GM12878 (cell line): ENCODE results near the gene ZNF85. TPM values are rescaled to one million over a fixed set of nuclear protein-coding genes. Genes with fewer than 3 reads are reported as not detected.

Experiments used
- ATAC-seq: fragments of 200-7000 bp; cut with Tn5 transposase; 3 replicates; pipeline ENCODE4 v1.9.1; 2020; ENCODE audit warnings: mild to moderate bottlenecking, moderate library complexity
- BruUV-seq: library from RNA; stranded (reverse); fragments of 400-500 nt; replicated peaks from 2 replicates; lab custom pipeline; 2021; lab: Mats Ljungman, UMichigan
- CTCF ChIA-PET: fragments of 300-600 bp; sonication (Branson Sonifier 250); formaldehyde crosslinking; extraction: SDS; loops from one replicate; lab custom pipeline; 2021; ENCODE audit warnings: inconsistent platforms; lab: Yijun Ruan, JAX
- POLR2A ChIA-PET: fragments of 350-600 bp; formaldehyde crosslinking; extraction: SDS; loops from one replicate; lab custom pipeline; 2021; ENCODE audit warnings: inconsistent platforms; lab: Charles Lee
- RAD21 ChIA-PET: fragments of 300-600 bp; sonication (Branson Sonifier 250); formaldehyde crosslinking; loops from one replicate; lab custom pipeline; 2023; ENCODE audit warnings: antibody characterized with exemption; ENCODE audit not compliant: unreplicated experiment; lab: Charles Lee
- SMC1A ChIA-PET: fragments of 300-600 bp; sonication (Branson Sonifier 250); formaldehyde crosslinking; loops from one replicate; lab custom pipeline; 2023; ENCODE audit not compliant: unreplicated experiment, uncharacterized antibody; lab: Charles Lee
- DNase-seq: peaks from one replicate; pipeline ENCODE4 v3.0.0-alpha.2; 2011; ENCODE audit warnings: low read depth, low spot score
- FAIRE-seq: peaks from 3 replicates; lab custom pipeline; 2011; peaks lifted over from hg19 to GRCh38; lab: Jason Lieb, UNC
- H2AFZ ChIP-seq: 2 replicates; pipeline ENCODE4 v1.6.0; 2011; ENCODE audit warnings: low read depth, low read length, control low read depth; ENCODE audit not compliant: control insufficient read depth
- H3K27ac ChIP-seq: 2 replicates; pipeline ENCODE4 v1.5.1; 2011; ENCODE audit warnings: control low read depth; ENCODE audit not compliant: control insufficient read depth, insufficient read depth
- H3K27me3 ChIP-seq, 2 experiments: replicated peaks in 1 of 2; 2 replicates each; pipeline versions ENCODE4 v1.6.0 to v1.6.1; 2011; ENCODE audit warnings: low read length in 1 of 2; ENCODE audit not compliant: control insufficient read depth in 2 of 2, insufficient read depth in 2 of 2
- H3K36me3 ChIP-seq, 2 experiments: 2 replicates each; pipeline ENCODE4 v1.5.1; 2011; ENCODE audit warnings: low read length in 1 of 2; ENCODE audit not compliant: control insufficient read depth in 2 of 2, insufficient read depth in 2 of 2
- H3K4me1 ChIP-seq: 2 replicates; pipeline ENCODE4 v1.6.1; 2011; ENCODE audit warnings: mild to moderate bottlenecking, low read length, moderate library complexity, mixed read lengths; ENCODE audit not compliant: control insufficient read depth, insufficient read depth
- H3K4me2 ChIP-seq: 2 replicates; pipeline ENCODE4 v1.6.0; 2011; ENCODE audit warnings: control low read depth; ENCODE audit not compliant: control insufficient read depth, insufficient read depth
- H3K4me3 ChIP-seq: fragments of 200-600 bp; sonication (generic); 2 replicates; pipeline ENCODE4 v1.5.1; 2016
- H3K79me2 ChIP-seq: 2 replicates; pipeline ENCODE4 v1.6.0; 2011; ENCODE audit warnings: low read length; ENCODE audit not compliant: control insufficient read depth, insufficient read depth
- H3K9ac ChIP-seq: 2 replicates; pipeline ENCODE4 v1.8.0; 2011; ENCODE audit warnings: low read length, control low read depth, mixed read lengths; ENCODE audit not compliant: control insufficient read depth, insufficient read depth
- H3K9me3 ChIP-seq: replicated peaks from 3 replicates; pipeline ENCODE4 v1.5.1; 2011; ENCODE audit warnings: mild to moderate bottlenecking, low read length; ENCODE audit not compliant: control insufficient read depth, insufficient read depth
- H4K20me1 ChIP-seq: 2 replicates; pipeline ENCODE4 v1.6.0; 2011; ENCODE audit not compliant: control insufficient read depth, insufficient read depth
- ETV6 ChIP-seq, 2 experiments: fragments of 450-650 bp in 1 of 2; IDR thresholded peaks in 1 of 2; conservative IDR thresholded peaks in 1 of 2; 2 replicates each; pipeline ENCODE4 v1.6.1; 2014; ENCODE audit warnings: antibody characterized with exemption in 1 of 2, borderline replicate concordance in 1 of 2, low read depth in 1 of 2, mild to moderate bottlenecking in 1 of 2, moderate library complexity in 1 of 2
- FOS ChIP-seq: IDR thresholded peaks from 3 replicates; pipeline ENCODE4 v1.6.1; 2011; ENCODE audit warnings: borderline replicate concordance; ENCODE audit not compliant: insufficient read length; ENCODE audit errors: extremely low read depth
- SMAD5 ChIP-seq: IDR thresholded peaks from 2 replicates; pipeline ENCODE4 v1.6.1; 2016; ENCODE audit warnings: antibody characterized with exemption, low read depth
- WGBS: methylation state at CpG from one replicate; pipeline ENCODE4 v1.1.6; 2016; ENCODE audit warnings: low lambda C conversion rate; ENCODE audit not compliant: insufficient replicate concordance, insufficient coverage; ENCODE audit errors: missing lambda C conversion rate; 5-methylcytosine and 5-hydroxymethylcytosine counted together
- in situ Hi-C: fragments of 300-500 bp; cut with MboI; formaldehyde crosslinking; loops from 9 replicates; pipeline ENCODE4 v1.14.3; 2018; ENCODE audit warnings: mixed read lengths
- intact Hi-C: fragments of 100-400 bp; cut with micrococcal nuclease; formaldehyde crosslinking; loops from one replicate; pipeline ENCODE4 v1.14.2; 2022; ENCODE audit not compliant: unreplicated experiment
- polyA plus RNA-seq, 11 experiments: library from polyadenylated mRNA; depleted of rRNA in 4 of 11; unstranded in 6 of 11; stranded (reverse) in 5 of 11; fragments of >200 nt; fragmentation: Nextera tagmentation in 4 of 11; fragmentation: Illumina TruSeq in 1 of 11; extraction: Ambion mirVana in 4 of 11; extraction: Trizol in 1 of 11; gene quantifications; 1 replicate in 1 of 11; 2 replicates in 10 of 11; pipeline versions ENCODE4 v1.2.1 to v1.2.3, GENCODE V29; 2011 to 2016; ENCODE audit warnings: inconsistent platforms in 2 of 11, missing spikeins in 2 of 11, low read depth in 1 of 11
- total RNA-seq, 4 experiments: library from RNA; depleted of rRNA in 3 of 4; stranded (reverse); fragments of >200 nt in 3 of 4; fragmentation: Illumina TruSeq in 1 of 4; extraction: Trizol in 1 of 4; gene quantifications; 2 replicates each; pipeline versions ENCODE4 v1.2.1 to v1.2.3, GENCODE V29; 2013 to 2021
- TF ChIP-seq, protein P1 (sequence below): IDR thresholded peaks from 2 replicates; pipeline ENCODE4 v1.6.1; 2012; ENCODE audit warnings: low read depth, low read length, improper control_type of control experiment
- TF ChIP-seq, protein P2 (sequence below): fragments of 450-650 bp; IDR thresholded peaks from 2 replicates; pipeline ENCODE4 v1.6.1; 2017; ENCODE audit warnings: mild to moderate bottlenecking, low read depth, inconsistent platforms; ENCODE audit not compliant: poor library complexity, severe bottlenecking

The ZNF85 gene
- total and polyA plus RNA-seq, 10 of the 15 experiments (the other 5 are each of a cell fraction or from before 2014, with no cell fraction given), result 12.6 to 31.7 (median 20.9) TPM

DNA sequence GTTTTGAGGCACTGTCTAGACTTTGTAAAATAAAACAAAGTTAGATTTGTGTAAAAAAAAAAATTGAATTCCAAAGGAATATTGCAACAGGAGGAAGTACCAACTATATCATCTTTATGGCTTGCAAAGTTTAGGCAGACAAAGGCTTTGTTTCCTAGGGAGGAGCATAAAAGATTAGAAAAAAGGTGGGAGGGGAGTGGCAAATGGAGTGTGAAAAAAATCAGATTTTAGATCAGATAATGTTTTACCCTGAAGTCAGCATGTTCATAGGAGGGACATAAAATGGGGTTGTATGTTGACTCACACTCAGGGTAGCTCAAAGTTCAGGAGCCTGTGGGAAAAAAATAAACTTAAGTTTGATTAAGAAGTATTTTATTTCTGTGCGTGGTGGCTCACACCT, 3.7 kb downstream of the ZNF85 start:
- TF ChIP-seq, protein P1, sequence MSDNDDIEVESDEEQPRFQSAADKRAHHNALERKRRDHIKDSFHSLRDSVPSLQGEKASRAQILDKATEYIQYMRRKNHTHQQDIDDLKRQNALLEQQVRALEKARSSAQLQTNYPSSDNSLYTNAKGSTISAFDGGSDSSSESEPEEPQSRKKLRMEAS, result no peak
- TF ChIP-seq, protein P2, sequence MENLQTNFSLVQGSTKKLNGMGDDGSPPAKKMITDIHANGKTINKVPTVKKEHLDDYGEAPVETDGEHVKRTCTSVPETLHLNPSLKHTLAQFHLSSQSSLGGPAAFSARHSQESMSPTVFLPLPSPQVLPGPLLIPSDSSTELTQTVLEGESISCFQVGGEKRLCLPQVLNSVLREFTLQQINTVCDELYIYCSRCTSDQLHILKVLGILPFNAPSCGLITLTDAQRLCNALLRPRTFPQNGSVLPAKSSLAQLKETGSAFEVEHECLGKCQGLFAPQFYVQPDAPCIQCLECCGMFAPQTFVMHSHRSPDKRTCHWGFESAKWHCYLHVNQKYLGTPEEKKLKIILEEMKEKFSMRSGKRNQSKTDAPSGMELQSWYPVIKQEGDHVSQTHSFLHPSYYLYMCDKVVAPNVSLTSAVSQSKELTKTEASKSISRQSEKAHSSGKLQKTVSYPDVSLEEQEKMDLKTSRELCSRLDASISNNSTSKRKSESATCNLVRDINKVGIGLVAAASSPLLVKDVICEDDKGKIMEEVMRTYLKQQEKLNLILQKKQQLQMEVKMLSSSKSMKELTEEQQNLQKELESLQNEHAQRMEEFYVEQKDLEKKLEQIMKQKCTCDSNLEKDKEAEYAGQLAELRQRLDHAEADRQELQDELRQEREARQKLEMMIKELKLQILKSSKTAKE, result no peak
- TF ChIP-seq ETV6 (conservative IDR thresholded peaks at IDR 0.05 in 1 of 2, IDR thresholded peaks at IDR 0.05 in 1 of 2; ENCODE audit: borderline replicate concordance in 1 of 2, low read depth in 1 of 2), result no peak
- no peak for TF ChIP-seq FOS
- TF ChIP-seq SMAD5, result no peak
- Histone ChIP-seq H3K9me3 (no peaks in the 10 kb centered on the region; the same call in 1 of the 3 replicates), H3K4me2 (no peak overlapping the region), H3K27me3 (no peaks in the 10 kb centered on the region), H3K9ac (no peak overlapping the region), H3K79me2 (no peaks in the 10 kb centered on the region), H3K4me1 (no peaks in the 10 kb centered on the region), H4K20me1 (no peaks in the 10 kb centered on the region), H3K36me3 (no peaks in the 10 kb centered on the region), H3K27ac (no peak overlapping the region), H2AFZ (no peak overlapping the region), H3K4me3 (no peak overlapping the region)
- ATAC-seq, result no peak
- no peak for DNase-seq
- SMC1A ChIA-PET, result interaction anchor here (0.6 kb wide), 1 partner anchor 1051 kb away, joined by 3 read pairs; no protein-coding TSS in a partner anchor
- in situ Hi-C loops (no loop called here), intact Hi-C loops (no loop called here)
- POLR2A ChIA-PET, result no interaction called here
- BruUV-seq, result no TSS peak
- FAIRE-seq, result no peak
- RAD21 ChIA-PET, result no interaction called here
- 78% methylated on average over 1 of the region's 1 CpG for WGBS
- CTCF ChIA-PET, result interaction anchor here (0.6 to 1.6 kb wide), 2 partner anchors 17 to 143 kb away, joined by 3 read pairs; no protein-coding TSS in a partner anchor
